HG03571 (cell line): ENCODE results near the gene PLBD2.

ENCODE experiments used
- ATAC-seq: cut with Tn5 transposase; IDR thresholded peaks from one replicate; pipeline ENCODE4 v1.9.1; 2021; ENCODE audit not compliant: unreplicated experiment

PLBD2 gene

DNA sequence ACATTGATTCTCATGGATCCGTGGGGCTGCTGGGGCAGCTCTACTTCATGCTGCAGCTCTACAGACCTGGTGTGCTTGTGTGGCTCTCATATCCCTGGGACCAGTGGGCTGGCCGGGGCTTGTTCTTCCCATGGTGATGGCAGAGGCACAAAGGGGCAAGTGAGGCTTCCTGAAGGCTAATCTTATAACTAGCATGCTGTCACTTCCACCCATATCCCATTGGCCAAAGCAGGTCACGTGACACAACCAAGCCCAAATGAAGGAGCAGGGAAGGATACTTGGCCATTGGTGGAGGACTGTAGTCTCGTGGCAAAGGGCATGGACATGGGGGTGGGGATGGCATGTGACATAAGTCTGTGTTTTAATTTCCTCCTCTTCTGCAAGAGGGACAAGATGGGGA lies 9.9 kb downstream of the PLBD2 start:
- no peak for ATAC-seq

DNA sequence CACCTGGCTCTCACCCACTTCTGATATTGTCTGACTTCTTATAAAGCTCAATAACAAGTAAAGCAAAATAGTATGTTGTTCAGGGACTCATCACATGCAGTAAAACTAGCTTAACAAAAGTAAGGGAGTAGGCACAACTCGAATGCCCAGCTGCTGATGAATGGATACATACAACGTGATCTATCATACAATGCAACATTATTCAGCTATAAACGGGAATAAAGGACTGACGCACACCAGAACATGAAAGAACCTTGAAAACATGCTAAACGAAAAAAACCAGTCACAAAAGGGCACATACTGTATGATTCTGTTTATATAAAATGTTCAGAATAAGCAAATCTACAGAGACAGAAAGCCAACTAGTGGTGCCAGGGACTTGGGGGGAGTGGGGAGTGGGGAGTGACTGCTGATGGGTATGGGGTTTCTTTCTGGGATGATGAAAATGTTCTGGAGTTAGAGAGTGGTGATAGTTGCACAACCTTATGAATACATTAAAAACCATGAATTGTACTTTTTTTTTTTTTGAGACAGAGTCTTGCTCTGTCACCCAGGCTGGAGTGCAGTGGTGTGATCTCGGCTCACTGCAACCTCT lies 11.1 kb downstream of the PLBD2 start:
- ATAC-seq, result no peak

DNA sequence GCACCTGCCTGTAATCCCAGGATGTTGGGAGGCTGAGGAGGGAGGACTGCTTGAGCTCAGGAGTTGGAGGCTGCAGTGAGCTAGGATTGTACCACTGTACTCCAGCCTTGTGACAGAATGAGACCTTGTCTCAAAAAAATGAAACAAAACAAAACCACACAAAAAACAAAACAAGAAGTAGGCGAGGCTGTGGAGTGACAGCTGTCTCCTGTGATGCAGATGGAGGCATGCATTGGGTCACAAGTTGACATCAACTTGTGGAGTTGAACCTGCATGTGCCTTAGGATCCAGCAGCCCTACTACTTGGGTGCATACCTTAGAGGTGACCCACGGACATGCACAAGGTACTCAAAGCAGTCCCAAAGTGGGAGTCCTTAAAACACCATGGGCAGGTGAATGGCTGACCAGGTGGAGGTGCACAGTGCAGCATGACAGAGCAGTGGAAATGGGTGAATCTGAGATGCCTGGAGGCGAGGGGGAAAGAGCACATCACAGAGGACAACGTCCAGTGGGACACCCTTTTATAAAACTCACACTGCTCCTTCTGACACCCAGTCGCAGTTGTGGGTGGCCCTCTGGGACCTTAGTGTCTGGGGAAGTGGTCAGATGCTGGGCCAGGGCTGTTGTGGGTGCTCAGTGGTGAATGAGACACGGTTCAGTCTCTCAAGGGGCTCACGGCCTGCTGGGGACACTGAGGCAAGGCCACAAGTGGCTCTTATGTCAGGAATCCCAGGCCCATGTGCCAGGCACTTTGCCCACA lies 12.7 kb downstream of the PLBD2 start:
- ATAC-seq, result no peak

DNA sequence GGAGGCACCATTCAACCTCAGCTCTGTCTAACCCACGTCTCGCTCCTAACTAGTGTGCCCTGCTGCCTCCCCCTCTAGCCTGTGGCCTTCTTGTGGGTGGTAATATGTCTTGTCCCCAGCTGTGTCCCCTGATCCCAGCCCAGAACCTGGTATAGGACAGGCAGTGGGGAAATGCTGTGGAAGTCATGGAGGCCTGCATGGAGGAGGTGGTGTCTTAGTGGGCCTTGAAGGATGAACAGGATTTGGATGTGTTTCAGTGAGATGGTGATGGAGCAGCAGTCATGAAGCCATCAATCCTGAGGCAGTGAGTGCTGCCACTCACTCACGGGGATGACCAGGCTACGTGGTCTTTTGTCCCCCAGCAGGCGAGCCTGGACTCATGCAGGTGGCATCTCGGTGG lies 13.4 kb downstream of the PLBD2 start:
- no peak for ATAC-seq

DNA sequence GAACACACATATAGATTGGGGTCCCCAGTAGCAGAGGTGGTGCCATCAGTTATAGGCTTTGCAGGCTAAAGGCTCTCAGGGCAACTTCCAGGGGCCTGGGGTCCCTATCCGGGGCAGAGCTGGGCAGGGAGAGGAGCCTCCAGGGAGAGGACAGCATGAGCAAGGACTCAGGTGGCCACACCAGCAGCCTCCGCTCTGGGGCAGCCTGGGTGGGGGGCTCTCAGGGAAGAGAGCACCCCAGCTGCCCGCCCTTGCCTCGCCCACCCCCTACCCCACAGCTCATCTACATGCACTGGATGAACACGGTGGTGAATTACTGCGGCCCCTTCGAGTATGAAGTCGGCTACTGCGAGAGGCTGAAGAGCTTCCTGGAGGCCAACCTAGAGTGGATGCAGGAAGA lies 14.0 kb downstream of the PLBD2 start:
- ATAC-seq, result no peak

DNA sequence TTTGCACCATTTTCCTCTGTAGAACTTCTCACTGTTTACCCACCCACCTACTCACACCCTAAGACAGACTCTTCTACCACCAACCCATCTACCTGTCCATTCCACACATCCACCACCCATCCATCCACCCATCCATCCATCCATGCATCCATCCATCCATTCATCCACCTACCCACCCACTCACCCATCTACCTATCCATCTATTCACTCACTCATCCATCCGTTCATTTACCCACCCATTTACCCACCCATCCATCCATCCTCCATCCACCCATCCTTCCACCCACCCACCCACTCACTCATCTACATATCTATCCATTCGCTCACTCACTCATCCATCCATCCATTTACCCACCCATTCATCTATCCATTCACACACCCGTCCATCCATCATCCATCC lies 15.1 kb downstream of the PLBD2 start:
- ATAC-seq, result no peak

DNA sequence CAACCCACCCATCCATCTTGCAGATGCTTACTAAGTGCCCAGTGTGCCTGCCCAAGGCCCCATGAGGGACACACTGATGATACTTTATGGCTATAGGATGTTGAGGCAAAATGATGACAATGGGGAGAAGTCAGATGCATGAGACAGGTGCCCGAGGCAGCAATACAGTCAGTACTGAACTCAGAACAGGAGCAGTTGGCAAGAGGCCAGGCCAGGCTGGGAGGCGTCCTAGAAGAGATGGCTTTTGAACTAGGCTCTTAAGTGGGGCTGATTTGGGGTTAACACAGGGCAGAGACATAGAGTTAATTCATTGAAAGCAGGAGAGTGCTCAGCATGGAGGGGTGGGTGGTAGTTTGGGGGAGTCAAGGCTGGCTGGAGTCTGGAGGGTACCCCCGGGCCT lies 15.6 kb downstream of the PLBD2 start:
- ATAC-seq, result no peak

DNA sequence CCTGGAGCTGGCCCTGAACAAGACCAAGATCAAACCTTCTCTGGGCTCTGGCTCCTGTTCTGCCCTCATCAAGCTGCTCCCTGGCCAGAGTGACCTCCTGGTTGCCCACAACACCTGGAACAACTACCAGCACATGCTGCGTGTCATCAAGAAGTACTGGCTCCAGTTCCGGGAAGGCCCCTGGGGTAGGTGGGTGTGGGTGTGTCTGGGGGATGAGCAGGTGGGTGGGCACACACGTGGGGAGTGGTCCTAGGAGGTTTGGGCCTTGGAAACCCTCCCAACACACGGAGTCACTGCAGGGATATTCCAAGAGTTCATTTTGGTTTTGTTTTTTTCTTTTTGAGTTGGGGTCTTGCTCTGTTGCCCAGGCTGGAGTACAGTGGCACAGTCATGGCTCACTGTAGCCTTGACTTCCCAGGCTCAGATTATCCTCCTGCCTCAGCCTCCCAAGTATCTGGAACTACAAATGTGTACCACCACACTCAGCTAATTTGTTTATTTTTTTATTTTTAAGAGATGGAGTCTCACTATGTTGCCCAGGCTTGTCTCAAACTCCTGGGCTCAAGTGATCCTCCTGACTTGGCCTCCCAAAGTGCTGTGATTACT lies 16.5 kb downstream of the PLBD2 start:
- no peak for ATAC-seq

DNA sequence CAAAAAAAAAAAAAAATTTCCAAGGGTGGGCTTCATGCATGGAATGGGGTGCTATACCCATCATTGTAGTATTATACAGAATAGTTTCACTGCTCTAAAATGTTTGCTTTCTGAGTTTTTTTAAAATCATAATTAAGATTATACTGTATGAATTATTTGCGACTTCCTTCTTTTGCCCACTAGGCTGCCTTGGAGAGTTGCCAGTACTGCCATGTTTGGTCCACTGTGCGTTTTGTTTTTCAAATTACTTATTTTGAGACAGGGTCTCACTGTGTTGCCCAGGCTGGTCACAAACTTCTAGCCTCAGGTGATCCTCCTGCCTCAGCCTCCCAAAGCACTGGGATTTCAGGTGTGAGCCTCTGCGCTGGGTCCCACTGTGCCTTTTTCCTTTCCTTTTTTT lies 19.9 kb downstream of the PLBD2 start:
- no peak for ATAC-seq

DNA sequence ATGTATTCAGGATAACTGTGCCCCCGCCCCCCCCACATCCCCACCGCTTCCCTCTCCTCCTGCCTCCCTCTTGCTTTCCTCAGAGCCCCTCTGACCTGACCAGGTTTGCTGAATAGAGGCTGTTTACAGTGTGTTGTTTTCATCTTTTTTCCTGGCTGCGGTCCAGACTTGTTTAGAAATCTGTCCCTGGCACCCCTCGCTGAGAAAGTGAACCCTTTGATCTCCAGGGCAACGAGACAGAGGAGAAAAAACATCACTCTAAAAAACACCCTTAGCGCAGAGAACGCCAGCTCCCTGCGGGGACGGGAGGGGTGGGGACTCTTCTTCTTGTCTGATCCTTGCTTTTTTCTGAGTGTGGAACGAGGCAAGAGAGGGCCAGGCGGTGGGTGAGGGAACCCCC lies 22.8 kb downstream of the PLBD2 start:
- no peak for ATAC-seq

DNA sequence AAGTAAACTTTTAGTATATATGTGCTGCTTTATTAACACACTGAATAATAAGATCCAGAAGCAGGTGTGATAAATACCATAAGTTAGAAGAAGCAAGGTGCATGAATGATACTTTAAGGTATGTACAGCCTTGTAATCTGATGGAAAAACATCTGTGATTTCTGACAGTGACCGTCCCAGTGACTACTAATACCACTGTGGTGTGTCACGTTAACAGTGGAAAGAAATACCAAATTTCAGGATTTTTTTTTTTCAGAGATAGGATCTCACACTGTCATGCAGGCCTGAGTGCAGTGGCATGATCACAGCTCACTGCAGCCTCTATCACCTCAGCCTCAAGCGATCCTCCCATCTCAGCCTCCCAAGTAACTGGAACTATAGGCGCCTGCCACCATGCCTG lies 23.8 kb downstream of the PLBD2 start:
- no peak for ATAC-seq

DNA sequence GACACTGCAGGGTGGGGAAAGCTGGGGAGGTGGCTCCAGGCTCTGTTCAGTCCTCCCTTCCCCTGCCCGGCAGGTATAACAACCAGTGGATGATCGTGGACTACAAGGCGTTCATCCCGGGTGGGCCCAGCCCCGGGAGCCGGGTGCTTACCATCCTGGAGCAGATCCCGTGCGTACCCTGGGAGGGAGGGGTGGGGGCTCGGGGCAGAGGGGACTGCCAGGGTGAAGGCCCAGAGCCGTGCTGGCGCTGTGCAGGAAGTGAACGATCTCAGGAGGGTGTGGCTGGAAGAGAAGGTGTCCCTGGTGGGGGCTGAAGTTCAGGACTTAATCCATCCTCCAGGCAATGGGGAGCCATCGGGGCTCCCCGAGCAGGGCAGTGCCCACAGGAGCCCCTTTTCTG lies 26.4 kb downstream of the PLBD2 start:
- ATAC-seq, result no peak

DNA sequence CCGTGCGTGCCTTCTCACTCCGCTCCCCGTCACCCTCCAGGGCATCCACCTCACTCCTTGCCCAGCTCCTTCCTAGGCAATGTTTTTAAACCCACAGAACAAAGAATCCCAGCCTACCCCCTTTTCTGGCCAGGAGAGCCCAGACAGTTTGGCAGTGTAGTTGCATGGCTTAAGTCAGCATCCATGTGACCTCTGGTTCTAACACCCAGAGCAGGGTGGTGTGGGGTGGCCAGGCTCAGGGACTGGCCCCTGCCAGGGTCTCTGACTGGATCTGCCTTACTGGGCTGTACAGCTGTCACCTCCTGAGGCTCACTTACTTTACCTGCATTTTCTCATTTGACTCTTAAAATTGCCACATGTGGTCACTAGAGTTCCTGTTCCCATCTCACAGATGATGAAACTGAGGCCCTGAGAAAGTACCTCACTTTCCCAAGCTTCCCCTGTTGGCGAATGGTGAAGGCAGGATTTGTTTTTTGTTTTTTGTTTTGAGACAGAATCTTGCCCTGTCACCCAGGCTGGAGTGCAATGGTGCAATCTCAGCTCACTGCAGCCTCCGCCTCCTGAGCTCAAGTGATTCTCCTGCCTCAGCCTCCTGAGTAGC lies 27.0 kb downstream of the PLBD2 start:
- no peak for ATAC-seq

DNA sequence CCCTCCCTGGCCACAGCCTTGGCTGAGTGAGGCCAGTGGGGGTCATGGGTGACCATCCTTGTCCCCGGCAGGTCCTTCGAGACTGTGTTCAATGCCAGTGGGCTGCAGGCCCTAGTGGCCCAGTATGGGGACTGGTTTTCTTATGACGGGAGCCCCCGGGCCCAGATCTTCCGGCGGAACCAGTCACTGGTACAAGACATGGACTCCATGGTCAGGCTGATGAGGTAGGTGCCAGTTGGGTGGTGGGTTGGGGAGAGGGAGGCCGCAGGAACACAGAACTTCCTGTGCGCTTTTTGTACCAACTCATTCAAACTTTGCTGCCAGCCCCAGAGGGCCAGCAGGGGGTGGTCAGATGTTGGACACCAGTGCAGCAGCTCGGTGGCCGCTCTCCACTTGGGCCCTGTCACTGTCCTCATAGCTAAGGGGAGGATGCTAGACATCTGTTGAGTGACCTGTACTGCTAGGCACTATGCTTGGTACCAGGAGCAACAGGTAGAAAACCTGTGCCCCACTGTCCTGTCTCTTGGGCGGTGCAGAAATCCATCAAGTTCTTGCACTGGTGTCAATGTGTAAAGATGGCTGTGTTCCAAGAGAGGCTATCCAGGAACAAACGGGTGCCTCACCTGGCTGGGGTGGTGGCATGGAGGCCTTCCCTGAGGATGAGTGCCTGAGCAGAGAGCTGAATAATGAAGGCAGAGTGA lies 28.6 kb downstream of the PLBD2 start:
- no peak for ATAC-seq

DNA sequence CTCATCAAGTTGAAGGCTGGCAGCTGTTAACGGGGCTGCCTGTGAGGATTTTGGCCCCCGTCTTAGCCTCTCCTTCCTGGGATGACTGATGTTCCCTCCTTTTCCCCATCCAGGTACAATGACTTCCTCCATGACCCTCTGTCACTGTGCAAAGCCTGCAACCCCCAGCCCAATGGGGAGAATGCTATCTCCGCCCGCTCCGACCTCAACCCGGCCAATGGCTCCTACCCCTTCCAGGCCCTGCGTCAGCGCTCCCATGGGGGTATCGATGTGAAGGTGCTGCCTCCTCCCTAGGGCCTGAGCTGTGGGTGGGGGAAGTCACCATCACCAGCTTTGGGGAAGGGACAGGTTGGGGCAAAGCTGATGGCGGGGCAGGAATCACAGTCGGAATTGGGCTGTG lies 29.2 kb downstream of the PLBD2 start:
- ATAC-seq, result no peak

DNA sequence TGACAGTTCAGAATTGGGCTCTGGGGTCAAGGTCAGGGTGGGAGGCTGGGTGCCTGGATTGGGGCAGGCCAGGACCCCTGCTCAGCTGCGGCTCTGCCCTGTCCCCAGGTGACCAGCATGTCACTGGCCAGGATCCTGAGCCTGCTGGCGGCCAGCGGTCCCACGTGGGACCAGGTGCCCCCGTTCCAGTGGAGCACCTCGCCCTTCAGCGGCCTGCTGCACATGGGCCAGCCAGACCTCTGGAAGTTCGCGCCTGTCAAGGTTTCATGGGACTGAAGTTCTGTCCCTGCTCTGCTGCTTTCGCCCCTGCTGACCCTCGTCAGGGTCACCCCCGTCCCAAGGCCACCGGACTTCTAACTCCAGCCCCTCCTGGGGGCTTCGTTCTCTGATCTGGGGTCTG lies 30.0 kb downstream of the PLBD2 start:
- ATAC-seq, result no peak

DNA sequence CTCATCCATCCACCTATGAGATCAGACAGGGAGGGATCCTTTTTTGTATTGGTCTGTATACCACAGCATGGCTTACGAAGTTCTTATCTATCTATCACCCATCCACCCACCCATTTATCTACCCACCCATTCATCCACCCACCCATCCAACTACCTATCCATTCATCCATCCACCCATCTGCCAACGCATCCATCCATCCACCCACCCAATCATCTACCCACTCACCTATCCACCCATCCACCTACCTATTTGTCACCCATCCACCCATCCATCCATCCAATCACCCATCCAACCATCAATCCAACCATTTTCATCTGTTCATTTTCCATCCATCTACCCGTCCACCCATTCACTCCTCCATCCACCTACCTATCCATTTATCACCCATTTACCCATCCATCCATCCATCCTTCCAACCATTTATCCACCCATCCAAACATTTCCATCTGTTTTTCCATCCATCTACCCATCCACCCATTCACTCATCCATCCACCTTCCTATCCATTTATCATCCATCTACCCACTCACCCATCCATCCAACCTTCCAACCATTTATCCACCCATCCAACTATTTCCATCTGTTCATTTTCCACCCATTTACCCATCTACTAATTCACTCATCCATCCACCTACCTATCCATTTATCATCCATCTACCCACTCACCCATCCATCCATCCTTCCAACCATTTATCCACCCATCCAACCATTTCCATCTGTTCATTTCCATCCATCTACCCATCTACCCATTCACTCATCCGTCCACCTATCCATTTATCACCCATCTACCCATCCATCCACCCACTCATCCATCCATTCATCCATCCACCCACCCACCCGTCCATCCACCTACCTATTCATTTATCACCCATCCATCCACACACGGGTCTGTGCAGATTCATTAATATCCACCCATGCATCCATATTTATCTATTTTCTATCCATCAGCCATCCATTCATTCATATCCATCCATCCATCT lies 32.0 kb downstream of the PLBD2 start:
- no peak for ATAC-seq

DNA sequence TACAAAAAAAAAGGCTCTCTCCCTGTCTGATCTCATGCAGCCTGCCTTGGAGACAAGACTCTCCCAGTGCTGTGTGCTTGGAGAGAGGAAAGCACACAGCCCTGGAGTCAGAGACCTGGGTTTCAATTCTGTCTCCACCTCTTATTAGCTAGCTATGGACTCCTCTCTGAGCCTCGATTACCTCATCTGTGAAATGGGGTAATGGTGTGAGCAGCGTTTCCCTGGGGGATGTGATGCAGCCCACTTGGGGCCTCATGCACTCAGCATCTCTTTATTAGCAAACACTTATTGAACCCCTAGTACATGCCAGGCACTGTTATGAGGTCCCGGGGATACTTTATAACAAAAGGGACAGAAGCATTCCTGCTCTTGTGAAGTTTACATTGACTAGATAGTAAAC lies 32.8 kb downstream of the PLBD2 start:
- no peak for ATAC-seq

DNA sequence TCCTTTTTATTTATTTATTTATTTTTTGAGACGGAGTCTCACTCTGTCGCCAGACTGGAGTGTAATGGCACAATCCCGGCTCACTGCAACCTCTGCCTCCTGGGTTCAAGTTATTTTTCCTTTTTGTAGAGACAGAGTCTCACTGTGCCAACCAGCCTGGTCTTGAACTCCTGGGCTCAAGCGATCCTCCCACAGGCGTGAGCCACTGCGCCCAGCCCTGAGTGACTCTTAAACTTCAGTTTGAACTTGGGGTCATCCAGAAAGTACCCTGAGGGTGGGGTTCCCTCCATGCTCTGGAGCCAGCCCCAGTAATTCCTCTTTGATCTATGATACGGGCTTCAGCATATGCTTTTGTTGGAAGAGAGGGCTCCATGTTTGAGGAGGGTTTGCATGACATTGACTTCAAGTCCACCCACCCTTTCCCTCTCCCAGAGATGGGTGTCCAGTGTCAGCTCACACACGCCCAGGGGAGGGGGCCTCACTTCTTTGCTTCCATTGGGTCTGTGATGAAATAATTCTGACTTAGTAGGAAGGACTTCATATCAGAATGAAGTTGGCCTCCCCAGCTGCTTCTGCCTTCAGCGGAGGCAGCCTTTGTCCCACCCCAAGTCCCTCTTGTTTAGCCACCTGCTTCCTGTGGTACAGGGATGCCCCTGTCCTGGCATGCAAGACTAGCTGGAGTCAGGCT lies 33.4 kb downstream of the PLBD2 start:
- ATAC-seq, result no peak

DNA sequence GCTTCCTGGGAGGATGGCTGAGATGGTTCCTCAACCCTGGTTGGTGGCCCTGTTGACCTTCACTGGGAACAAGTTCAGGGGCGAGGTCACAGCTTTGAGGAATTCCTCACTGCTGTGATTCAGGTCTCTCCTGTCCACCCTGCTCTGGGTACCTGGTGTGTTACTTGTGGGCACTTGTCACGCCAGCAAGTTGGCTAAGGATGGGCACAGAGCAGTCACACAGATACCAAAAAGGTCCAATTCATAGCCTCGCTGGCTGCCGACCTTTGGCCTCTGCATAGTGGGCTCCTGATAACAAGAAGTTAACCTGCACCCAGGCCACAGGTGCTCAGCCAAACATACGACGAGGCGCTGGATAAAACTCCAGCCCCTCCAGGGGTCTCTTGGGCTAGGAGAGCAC lies 34.1 kb downstream of the PLBD2 start:
- ATAC-seq, result no peak
